Fibroblast of lung (primary cell): ENCODE results near the gene PGD. TPM values are rescaled to one million over a fixed set of nuclear protein-coding genes. Genes with fewer than 3 reads are reported as not detected.

Experiments used
- DNase-seq, 2 donors: peaks; one replicate each; pipeline versions ENCODE4 v3.0.0 to v3.0.0-alpha.2; 2010; ENCODE audit warnings: low read depth in 2 of 2
- H2AFZ ChIP-seq: 2 replicates; pipeline ENCODE4 v1.5.1; 2012; ENCODE audit warnings: low read length, control low read depth, inconsistent platforms
- H3K27ac ChIP-seq: 2 replicates; pipeline ENCODE4 v1.5.1; 2011; ENCODE audit warnings: low read length, control low read depth; ENCODE audit not compliant: insufficient read depth
- H3K27me3 ChIP-seq: 2 replicates; pipeline ENCODE4 v1.5.1; 2011; ENCODE audit warnings: mild to moderate bottlenecking, low read length; ENCODE audit not compliant: control insufficient read depth, insufficient read depth
- H3K36me3 ChIP-seq: 2 replicates; pipeline ENCODE4 v1.5.1; 2011; ENCODE audit warnings: low read length; ENCODE audit not compliant: control insufficient read depth, insufficient read depth
- H3K4me1 ChIP-seq: 2 replicates; pipeline ENCODE4 v1.5.1; 2011; ENCODE audit warnings: low read length; ENCODE audit not compliant: control insufficient read depth, insufficient read depth; ENCODE audit errors: extremely low read depth
- H3K4me2 ChIP-seq: 2 replicates; pipeline ENCODE4 v1.5.1; 2011; ENCODE audit warnings: low read length, control low read depth; ENCODE audit not compliant: insufficient read depth; ENCODE audit errors: extremely low read depth
- H3K4me3 ChIP-seq, 4 experiments: fragments of 200-600 bp in 1 of 4; sonication (generic) in 1 of 4; replicated peaks in 1 of 4; 2 replicates each; pipeline ENCODE4 v1.5.1; 2011 to 2016; ENCODE audit warnings: low read length in 4 of 4, low read depth in 3 of 4, mild to moderate bottlenecking in 3 of 4, control low read depth in 2 of 4, inconsistent platforms in 1 of 4, mixed read lengths in 1 of 4; ENCODE audit not compliant: insufficient read depth in 1 of 4; ENCODE audit errors: control extremely low read depth in 1 of 4
- H3K79me2 ChIP-seq: 2 replicates; pipeline ENCODE4 v1.5.1; 2012; ENCODE audit warnings: mild to moderate bottlenecking, low read length, inconsistent platforms; ENCODE audit not compliant: control insufficient read depth, insufficient read depth
- H3K9ac ChIP-seq: 2 replicates; pipeline ENCODE4 v1.5.1; 2011; ENCODE audit warnings: mild to moderate bottlenecking, low read length, control low read depth; ENCODE audit not compliant: insufficient read depth
- H3K9me3 ChIP-seq: 2 replicates; pipeline ENCODE4 v1.5.1; 2012; ENCODE audit warnings: low read depth, low read length; ENCODE audit not compliant: control insufficient read depth, insufficient read depth
- H4K20me1 ChIP-seq: 2 replicates; pipeline ENCODE4 v1.5.1; 2011; ENCODE audit warnings: low read length; ENCODE audit not compliant: control insufficient read depth, insufficient read depth; ENCODE audit errors: extremely low read depth
- EZH2 ChIP-seq: IDR thresholded peaks from 2 replicates; pipeline ENCODE4 v1.5.1; 2012; ENCODE audit warnings: low read length, control low read depth, mild to moderate bottlenecking; ENCODE audit errors: missing control alignments
- polyA plus RNA-seq, 2 donors: library from polyadenylated mRNA; depleted of rRNA in 1 of 2; stranded (reverse) in 1 of 2; unstranded in 1 of 2; fragments of >200 nt; gene quantifications; 2 replicates each; pipeline ENCODE4 v1.2.1, GENCODE V29; 2011 to 2012; ENCODE audit warnings: missing spikeins in 1 of 2
- total RNA-seq: library from RNA; depleted of rRNA; stranded (reverse); fragments of >200 nt; gene quantifications from 2 replicates; pipeline ENCODE4 v1.2.1, GENCODE V29; 2014
- TF ChIP-seq, protein P1 (sequence below), 2 donors: IDR thresholded peaks in 1 of 2; conservative IDR thresholded peaks in 1 of 2; 1 replicate in 1 of 2; 2 replicates in 1 of 2; pipeline ENCODE4 v1.5.1; 2011 to 2012; ENCODE audit warnings: low read length in 2 of 2, control low read depth in 1 of 2, inconsistent platforms in 1 of 2, low read depth in 1 of 2, mild to moderate bottlenecking in 1 of 2

PGD gene
- total and polyA plus RNA-seq, 2 donors (not counting 1 experiment from before 2014, with no cell fraction given): 121 to 135 TPM

DNA sequence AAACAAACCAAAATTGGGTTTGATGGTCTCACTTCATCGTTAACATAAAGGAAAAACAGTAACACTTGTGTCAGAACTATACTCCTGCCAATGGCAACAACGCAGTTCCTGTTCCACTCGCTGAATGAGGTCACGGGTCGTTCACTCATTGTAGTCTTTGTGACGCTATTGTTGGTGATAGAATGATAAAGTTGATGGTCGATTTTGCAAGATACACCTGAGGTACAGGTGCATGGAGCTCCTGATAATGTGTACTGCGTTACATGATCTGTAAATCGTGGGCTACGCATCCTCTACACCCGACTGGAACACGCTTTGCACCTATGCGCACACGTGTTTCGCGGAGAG is 31.0 kb downstream of the PGD start:
- H3K4me1 ChIP-seq: peaks cover 2% of the 10 kb centered on the region
- H3K4me3 ChIP-seq: peak overlapping the region; percentile 50 to 96 (median 88)
- no peak overlapping the region for H3K9ac ChIP-seq
- no peaks in the 10 kb centered on the region for H4K20me1 ChIP-seq
- DNase-seq: peak; percentile 9 to 25
- no peaks in the 10 kb centered on the region for H3K27me3 ChIP-seq
- peaks cover 2% of the 10 kb centered on the region for H3K79me2 ChIP-seq
- no peaks in the 10 kb centered on the region for H3K36me3 ChIP-seq
- peak overlapping the region; percentile 96 for H3K27ac ChIP-seq
- H3K9me3 ChIP-seq: no peaks in the 10 kb centered on the region
- peak overlapping the region; percentile 95 for H3K4me2 ChIP-seq
- peak overlapping the region; percentile 86 for H2AFZ ChIP-seq
- TF ChIP-seq EZH2: no peak
- TF ChIP-seq, protein P1, sequence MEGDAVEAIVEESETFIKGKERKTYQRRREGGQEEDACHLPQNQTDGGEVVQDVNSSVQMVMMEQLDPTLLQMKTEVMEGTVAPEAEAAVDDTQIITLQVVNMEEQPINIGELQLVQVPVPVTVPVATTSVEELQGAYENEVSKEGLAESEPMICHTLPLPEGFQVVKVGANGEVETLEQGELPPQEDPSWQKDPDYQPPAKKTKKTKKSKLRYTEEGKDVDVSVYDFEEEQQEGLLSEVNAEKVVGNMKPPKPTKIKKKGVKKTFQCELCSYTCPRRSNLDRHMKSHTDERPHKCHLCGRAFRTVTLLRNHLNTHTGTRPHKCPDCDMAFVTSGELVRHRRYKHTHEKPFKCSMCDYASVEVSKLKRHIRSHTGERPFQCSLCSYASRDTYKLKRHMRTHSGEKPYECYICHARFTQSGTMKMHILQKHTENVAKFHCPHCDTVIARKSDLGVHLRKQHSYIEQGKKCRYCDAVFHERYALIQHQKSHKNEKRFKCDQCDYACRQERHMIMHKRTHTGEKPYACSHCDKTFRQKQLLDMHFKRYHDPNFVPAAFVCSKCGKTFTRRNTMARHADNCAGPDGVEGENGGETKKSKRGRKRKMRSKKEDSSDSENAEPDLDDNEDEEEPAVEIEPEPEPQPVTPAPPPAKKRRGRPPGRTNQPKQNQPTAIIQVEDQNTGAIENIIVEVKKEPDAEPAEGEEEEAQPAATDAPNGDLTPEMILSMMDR (conservative IDR thresholded peaks at IDR 0.05 in 1 of 2, IDR thresholded peaks at IDR 0.05 in 1 of 2; ENCODE audit: low read depth in 1 of 2, low read length in 2 of 2): no peak

DNA sequence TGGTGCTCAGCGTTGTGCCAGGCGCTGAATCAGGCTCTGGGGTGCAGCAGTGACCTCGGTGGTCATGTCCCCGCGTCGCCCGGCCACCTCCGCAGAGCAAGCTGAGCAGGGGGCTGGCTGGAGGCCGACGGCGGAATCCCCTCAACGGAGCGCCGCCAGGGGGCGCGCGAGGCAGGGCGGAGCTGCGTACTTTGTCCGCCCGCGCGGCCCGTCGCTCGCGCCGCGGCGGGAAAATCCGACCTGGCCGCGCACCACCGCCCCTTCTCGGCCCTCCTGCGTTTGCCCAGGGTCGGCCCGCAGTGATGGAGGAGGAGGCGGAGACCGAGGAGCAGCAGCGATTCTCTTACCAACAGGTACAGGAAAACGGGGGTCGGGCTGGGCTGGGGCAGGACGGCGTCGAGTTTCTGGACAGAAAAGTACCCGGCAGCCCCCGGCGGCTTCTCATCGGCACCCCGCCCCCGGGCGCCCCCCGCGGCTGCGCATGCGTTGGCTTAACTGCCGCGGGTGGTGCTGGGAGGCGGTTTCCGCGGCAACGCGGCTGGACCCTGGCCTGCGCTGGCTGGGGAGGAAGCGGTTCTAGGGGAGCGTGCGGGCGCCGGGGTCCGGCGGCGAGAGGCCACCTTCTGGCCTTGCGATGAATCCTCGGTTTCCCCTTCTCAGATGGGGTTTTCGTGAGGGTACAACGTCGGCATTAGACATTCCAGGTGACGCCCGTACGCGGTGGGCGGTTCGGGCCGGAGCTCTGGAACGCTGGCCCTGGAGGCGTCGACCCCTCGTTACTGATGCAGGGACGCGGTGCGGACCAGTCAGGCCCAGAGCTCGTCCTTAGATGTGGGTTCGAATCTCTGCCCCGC is 31.6 kb downstream of the PGD start, which contains the start of gene CENPS:
Gene CENPS, plus strand, starts transcription at position 218 of the 854 bp plus-strand sequence. Its CDS starts 85 bp downstream, at position 303.
- H4K20me1 ChIP-seq: no peaks in the 10 kb centered on the region
- no peaks in the 10 kb centered on the region for H3K27me3 ChIP-seq
- H3K4me1 ChIP-seq: peaks cover 2% of the 10 kb centered on the region
- H3K79me2 ChIP-seq: peaks cover 2% of the 10 kb centered on the region
- H3K9me3 ChIP-seq: no peaks in the 10 kb centered on the region
- peak within 1 kb of the TSS; percentile 83 to 96 (median 90) for H3K4me3 ChIP-seq
- peak within 1 kb of the TSS; percentile 98 for H3K4me2 ChIP-seq
- H2AFZ ChIP-seq: peak within 1 kb of the TSS; percentile 98
- TF ChIP-seq, protein P1 (conservative IDR thresholded peaks at IDR 0.05 in 1 of 2, IDR thresholded peaks at IDR 0.05 in 1 of 2; ENCODE audit: low read depth in 1 of 2, low read length in 2 of 2): peak; percentile 66 to 83
- TF ChIP-seq EZH2: no peak
- no peaks in the 10 kb centered on the region for H3K36me3 ChIP-seq
- DNase-seq: peak; percentile 84 to 86
- H3K27ac ChIP-seq: peak within 1 kb of the TSS; percentile 96
- H3K9ac ChIP-seq: peak within 1 kb of the TSS; percentile 94

DNA sequence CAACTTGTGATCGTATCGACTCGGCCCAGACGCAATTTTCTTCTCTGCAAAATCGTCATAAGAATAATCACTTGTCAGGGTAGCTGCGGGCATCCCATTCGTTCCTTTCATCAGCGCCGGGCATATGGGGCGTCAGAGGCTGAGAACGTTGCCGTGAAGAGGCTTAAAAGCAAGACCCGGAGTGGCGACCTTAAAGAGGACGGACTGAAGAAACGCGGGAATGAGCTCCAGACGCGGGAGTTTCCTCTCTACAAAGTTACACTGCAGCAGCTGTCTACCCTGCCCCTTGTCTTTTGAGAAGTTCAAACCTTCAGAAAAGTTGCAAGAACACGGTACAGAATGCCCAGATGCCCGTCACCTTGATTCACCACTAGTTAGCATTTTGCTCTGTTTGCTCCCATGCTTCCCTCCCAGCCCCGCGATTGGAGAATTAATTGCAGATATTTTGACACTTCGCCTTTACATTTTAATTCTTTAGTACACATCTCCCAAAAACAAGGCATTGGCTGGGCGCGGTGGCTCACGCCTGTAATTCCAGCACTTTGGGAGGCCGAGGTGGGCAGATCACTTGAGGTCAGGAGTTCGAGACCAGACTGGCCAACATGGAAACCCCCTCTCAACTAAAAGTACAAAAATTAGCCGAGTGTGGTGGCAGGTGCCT is 32.3 kb downstream of the PGD start:
- no peaks in the 10 kb centered on the region for H3K27me3 ChIP-seq
- peak overlapping the region; percentile 94 for H3K9ac ChIP-seq
- H3K9me3 ChIP-seq: no peaks in the 10 kb centered on the region
- H2AFZ ChIP-seq: peak overlapping the region; percentile 98
- H3K4me2 ChIP-seq: peak overlapping the region; percentile 98
- H3K4me3 ChIP-seq: peak overlapping the region; percentile 83 to 96 (median 90)
- H3K27ac ChIP-seq: peak overlapping the region; percentile 96
- TF ChIP-seq, protein P1 (conservative IDR thresholded peaks at IDR 0.05 in 1 of 2, IDR thresholded peaks at IDR 0.05 in 1 of 2; ENCODE audit: low read depth in 1 of 2, low read length in 2 of 2): no peak
- no peak for TF ChIP-seq EZH2
- peaks cover 2% of the 10 kb centered on the region for H3K4me1 ChIP-seq
- no peaks in the 10 kb centered on the region for H3K36me3 ChIP-seq
- H4K20me1 ChIP-seq: no peaks in the 10 kb centered on the region
- peaks cover 2% of the 10 kb centered on the region for H3K79me2 ChIP-seq
- DNase-seq: peak in 1 of 2 donors; percentile 45
